HG03469 (cell line): ENCODE results near the gene IRF4.
"Not testable (repeated sequence)": the region's sequence is repeated elsewhere in the genome, so short reads cannot be mapped to it uniquely, and the experiment has no call there.

ENCODE experiments used
- ATAC-seq: cut with Tn5 transposase; IDR thresholded peaks from one replicate; pipeline ENCODE4 v1.9.1; 2021; ENCODE audit warnings: mild to moderate bottlenecking, moderate library complexity, moderate number of reproducible peaks; ENCODE audit not compliant: unreplicated experiment

The IRF4 gene

GRCh38 chr6:411402-412145 is 20.0 kb downstream of the IRF4 start:
- ATAC-seq: no peak

DNA sequence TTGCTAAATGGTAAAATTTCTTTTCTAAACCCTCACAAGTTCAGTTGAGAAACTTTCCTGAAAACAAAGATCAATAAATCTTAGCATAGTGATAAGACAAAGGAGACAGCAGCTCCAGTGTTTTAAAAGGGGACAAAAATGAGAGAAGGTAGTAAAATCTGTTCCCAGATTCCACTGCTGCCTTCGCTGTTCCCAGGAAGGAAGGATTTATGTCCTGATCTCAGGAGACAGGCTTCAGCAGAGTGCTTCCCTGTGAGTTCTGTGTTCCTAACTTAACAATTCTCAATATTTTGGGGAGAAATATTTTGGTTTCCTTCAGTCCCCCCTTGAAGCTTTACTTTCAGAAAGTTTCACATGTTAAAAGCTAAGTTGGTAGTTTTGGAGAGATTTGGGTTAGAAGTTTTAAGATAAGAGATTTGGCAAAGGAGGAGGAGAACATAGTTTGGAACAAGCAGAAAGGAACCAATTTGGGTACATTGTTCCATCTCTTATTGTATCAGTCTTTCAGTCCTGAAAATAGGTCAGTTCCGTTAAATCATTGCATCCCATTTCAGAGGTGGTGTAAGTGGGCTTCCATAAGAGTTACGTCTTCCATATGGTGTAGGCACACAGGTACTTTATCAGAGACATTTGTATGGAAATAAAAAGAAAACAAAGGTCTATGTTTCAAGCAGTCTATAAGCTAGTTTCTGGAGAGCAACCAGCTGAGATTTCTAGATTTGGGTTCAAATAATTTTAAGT is 20.8 kb downstream of the IRF4 start:
- ATAC-seq: no peak

GRCh38 chr6:414447-414846 is 22.9 kb downstream of the IRF4 start:
- no peak for ATAC-seq

DNA sequence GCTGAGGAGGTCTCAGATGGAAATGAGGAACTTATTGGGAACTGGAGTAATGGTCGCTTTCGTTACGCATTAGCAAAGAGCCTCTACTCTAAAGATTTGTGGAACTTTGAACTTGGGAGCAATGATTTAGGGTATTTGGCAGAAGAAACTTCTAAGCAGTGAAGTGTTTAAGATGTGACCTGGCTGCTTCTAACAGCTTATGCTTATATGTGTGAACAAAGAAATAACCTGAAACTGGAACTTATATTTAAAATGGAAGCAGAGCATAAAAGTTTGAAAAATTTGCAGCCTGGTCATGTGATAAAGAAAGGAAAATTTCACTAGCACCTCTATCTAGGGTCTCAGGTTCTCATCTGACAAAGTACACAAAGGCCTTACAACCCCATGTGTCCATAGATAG is 23.5 kb downstream of the IRF4 start:
- ATAC-seq: no peak

GRCh38 chr6:421211-421610 is 29.7 kb downstream of the IRF4 start:
- no peak for ATAC-seq

- peak; percentile 56 for ATAC-seq
These were observed 31.0 kb downstream of the IRF4 start for GRCh38 chr6:422433-423054.

GRCh38 chr6:423055-423798 is 31.7 kb downstream of the IRF4 start:
- ATAC-seq: no peak

DNA sequence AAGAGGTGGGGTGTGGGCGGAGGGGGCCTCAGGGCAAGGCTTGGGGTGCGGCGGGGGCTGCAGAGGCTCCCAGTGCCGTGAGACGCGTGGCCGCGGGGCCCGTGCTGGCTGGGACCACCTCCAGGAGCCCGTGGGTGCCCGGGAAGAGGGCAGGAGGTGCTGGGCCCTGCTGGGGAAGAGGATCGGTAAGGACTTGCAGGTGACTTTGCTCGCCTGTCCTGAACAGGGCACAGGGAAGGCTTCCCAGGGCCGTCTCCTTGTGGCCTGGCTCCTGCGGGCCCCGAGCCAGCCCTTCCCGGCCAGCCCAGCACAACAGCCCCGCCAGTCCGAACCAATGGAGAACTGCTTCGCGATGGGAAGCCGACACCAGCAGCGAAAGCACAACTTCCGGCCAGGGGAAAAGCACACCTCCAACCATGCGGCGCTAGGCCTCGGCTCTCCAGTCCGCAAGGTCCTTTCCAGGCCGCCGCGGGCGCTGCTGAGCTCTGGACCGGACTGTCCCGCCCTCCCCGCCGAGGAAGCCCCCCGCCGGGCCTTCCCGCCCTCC is 32.3 kb downstream of the IRF4 start:
- ATAC-seq: no peak

GRCh38 chr6:424741-425417 is 33.3 kb downstream of the IRF4 start:
- ATAC-seq: no peak

DNA sequence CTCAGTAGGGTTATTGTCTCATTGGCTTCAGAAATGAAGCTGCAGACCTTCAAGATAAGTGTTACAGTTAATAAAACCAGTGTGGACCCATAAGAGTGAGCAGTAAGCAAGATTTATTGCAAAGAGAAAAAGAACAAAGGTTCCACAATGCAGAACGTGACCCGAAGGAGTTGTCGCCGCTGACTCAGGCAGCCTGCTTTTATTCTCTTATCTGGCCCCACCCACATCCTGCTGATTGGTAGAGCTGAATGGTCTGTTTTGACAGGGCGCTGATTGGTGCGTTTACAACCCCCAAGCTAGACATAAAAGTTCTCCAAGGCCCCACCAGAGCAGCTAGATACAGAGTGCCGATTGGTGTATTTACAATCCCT is 33.9 kb downstream of the IRF4 start:
- ATAC-seq: not testable (repeated sequence)

DNA sequence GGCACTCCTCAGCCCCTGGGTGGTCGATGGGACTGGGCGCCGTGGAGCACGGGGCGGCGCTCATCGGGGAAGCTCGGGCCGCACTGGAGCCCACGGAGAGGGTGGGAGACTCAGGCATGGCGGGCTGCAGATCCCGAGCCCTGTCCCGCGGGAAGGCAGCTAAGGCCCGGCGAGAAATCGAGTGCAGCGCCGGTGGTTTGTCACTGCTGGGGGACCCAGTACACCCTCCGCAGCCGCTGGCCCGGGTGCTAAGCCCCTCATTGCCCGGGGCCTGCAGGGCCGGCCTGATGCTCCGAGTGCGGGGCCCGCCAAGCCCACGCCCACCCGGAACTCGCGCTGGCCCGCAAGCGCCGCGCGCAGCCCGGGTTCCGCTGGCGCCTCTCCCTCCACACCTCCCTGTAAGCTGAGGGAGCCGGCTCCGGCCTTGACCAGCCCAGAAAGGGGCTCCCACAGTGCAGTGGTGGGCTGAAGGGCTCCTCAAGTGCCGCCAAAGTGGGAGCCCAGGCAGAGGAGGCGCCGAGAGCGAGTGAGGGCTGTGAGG is 34.7 kb downstream of the IRF4 start:
- not testable (repeated sequence) for ATAC-seq

DNA sequence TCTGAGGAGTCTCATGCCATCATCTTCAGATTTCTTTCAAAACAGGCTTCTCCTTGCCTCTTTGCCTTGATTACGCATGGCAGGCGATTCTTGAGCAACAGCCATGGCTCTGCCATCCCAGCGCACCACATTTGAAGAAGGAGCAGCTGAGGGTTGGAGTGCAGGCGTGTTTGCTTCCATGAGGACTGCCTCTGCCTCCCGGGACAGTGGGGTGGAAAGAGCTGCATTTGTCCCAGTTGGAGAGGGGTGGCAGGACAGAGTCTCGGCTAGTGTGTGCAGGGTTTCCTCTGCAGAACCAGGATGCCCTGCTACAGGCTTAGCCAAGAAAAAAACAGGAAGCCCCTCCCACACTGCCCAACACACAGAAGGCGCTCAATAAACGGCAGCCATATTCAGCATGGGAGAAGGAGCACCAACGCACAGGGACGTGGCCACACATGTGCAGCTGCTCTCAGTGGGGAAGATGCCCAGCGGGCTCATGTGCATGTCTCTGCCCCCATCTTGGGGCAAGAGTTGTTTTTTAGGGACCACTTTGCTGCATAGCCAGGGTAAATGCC is 36.6 kb downstream of the IRF4 start:
- no peak for ATAC-seq

DNA sequence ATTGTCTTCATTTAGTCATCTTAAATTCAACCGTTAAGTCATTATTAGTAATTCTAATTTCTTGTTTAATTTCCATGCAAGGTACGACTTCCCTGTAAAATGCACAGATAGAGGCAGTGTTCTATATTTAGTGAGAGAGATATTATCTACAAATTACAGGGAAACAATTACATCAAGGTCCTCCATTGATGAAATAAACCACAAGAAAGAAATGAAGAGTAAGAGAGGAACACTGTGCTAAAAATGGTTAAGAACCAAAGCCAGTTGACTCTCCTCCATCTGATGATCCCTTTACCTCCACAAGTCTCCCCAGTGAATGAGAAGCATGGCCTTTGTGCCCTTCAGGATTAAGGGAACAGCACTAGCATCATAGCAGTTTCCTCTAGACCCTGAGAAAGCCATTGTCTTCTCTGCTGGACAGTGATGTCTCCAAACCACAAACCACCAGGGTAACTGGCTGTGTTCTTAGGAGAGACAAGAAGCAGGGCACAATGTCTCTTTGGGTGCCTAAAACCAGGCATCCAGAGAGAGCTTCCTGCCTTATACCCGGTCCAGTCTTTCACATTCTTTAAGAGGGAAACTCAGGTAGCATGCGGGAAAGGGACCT is 38.1 kb downstream of the IRF4 start:
- ATAC-seq: no peak

DNA sequence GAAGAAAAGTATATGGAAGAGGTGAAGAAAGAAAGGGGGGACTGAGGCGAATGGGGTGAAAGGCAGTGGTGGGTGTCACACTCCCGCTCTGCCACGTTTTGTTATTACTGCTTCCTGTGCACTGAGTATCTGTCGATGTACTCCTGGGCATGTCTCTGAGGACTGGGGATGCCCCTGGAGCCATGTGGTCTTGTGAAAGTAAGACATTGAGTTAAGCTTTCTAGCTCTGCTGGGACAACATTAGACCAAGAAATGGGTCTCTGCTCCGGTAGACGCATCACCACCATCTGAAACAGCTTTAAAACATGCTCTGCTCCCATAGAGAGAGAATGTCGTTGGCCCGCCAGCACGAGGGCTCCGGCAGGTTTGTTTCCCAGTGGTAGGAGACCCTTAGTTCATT is 40.0 kb downstream of the IRF4 start:
- ATAC-seq: no peak

GRCh38 chr6:431986-432385 is 40.4 kb downstream of the IRF4 start:
- ATAC-seq: no peak

- ATAC-seq: no peak
These were observed 42.6 kb downstream of the IRF4 start for GRCh38 chr6:434051-434705.

- ATAC-seq: no peak
These were observed 44.1 kb downstream of the IRF4 start for GRCh38 chr6:435441-436307.
